ENCODE data around the gene SOX10. TPM values are rescaled to one million over a fixed set of nuclear protein-coding genes. Genes with fewer than 3 reads are reported as not detected.
A peak's percentile ranks its signal among the peaks of the same experiment; 100 is the strongest.
"Not testable (repeated sequence)": the region's sequence is repeated elsewhere in the genome, so short reads cannot be mapped to it uniquely, and the experiment has no call there.

The SOX10 gene
- polyA plus RNA-seq, 6 donors from 2014 or later = not detected

- Mint-ChIP-seq H3K4me1 (peaks cover 38 to 48% (median 47%) of the 10 kb centered on the region in 3 donors), H3K4me3 (peak overlapping the region in 1 of 8 donors; percentile 89), H3K36me3 (peaks cover 27 to 40% of the 10 kb centered on the region in 2 donors), H3K27me3 (peaks cover 4 to 12% (median 11%) of the 10 kb centered on the region in 3 donors)
- not testable (repeated sequence) for DNase-seq; ATAC-seq (ENCODE audit: low read depth in 2 of 2); H3K27ac Mint-ChIP-seq; H3K9me3 Mint-ChIP-seq
These were observed 28.4 kb downstream of the SOX10 start for GRCh38 chr22:37955825-37956397.

GRCh38 chr22:37954686-37955085, 29.7 kb downstream of the SOX10 start:
- Mint-ChIP-seq H3K4me3 (peak overlapping the region; percentile 89 to 100 (median 100)), H3K27me3 (peaks cover 4 to 12% (median 11%) of the 10 kb centered on the region in 3 donors), H3K36me3 (peaks cover 26 to 38% of the 10 kb centered on the region in 2 donors), H3K9me3 (no peaks in the 10 kb centered on the region), H3K4me1 (peaks cover 38 to 48% (median 47%) of the 10 kb centered on the region in 3 donors), H3K27ac (peak overlapping the region in 2 of 6 donors; percentile 21 to 97)
- ATAC-seq (ENCODE audit: low read depth in 2 of 2) = no peak
- no peak for DNase-seq

GRCh38 chr22:37953437-37954179, 30.7 kb downstream of the SOX10 start, which contains the start of the genes C22orf23 and POLR2F:
TSS of gene C22orf23 (minus strand) at chr22:37953601. CDS start at chr22:37953149, 452 bp downstream.
TSS of gene POLR2F (plus strand) at chr22:37953699. CDS start at chr22:37953788, 89 bp downstream.
- no peaks in the 10 kb centered on the region for H3K9me3 Mint-ChIP-seq
- peaks cover 16 to 27% of the 10 kb centered on the region in 2 donors for H3K36me3 Mint-ChIP-seq
- DNase-seq (peak; percentile 93), ATAC-seq (ENCODE audit: low read depth in 2 of 2) (peak; percentile 96 to 97)
- H3K4me1 Mint-ChIP-seq = peaks cover 31 to 45% (median 43%) of the 10 kb centered on the region in 3 donors
- H3K4me3 Mint-ChIP-seq = peak within 1 kb of the TSS; percentile 89 to 100 (median 100)
- H3K27ac Mint-ChIP-seq = peak within 1 kb of the TSS; percentile 93 to 100 (median 98)
- peaks cover 4 to 12% (median 11%) of the 10 kb centered on the region in 3 donors for H3K27me3 Mint-ChIP-seq

- no peaks in the 10 kb centered on the region for H3K9me3 Mint-ChIP-seq
- ATAC-seq (ENCODE audit: low read depth in 2 of 2) (peak; percentile 44 to 47), DNase-seq (no peak)
- peaks cover 13 to 22% of the 10 kb centered on the region in 2 donors for H3K36me3 Mint-ChIP-seq
- H3K27me3 Mint-ChIP-seq = peaks cover 4 to 12% (median 11%) of the 10 kb centered on the region in 3 donors
- peak overlapping the region; percentile 89 to 100 (median 100) for H3K4me3 Mint-ChIP-seq
- H3K27ac Mint-ChIP-seq = peak overlapping the region in 5 of 6 donors; percentile 93 to 100 (median 99)
- H3K4me1 Mint-ChIP-seq = peaks cover 27 to 43% (median 43%) of the 10 kb centered on the region in 3 donors
These were observed 31.3 kb downstream of the SOX10 start for GRCh38 chr22:37953062-37953436.

- ATAC-seq (ENCODE audit: low read depth in 2 of 2); H3K9me3 Mint-ChIP-seq; DNase-seq: not testable (repeated sequence)
- Mint-ChIP-seq H3K36me3 (peaks cover 10 to 17% of the 10 kb centered on the region in 2 donors), H3K27me3 (peaks cover 4 to 12% (median 11%) of the 10 kb centered on the region in 3 donors), H3K4me1 (peaks cover 23 to 42% (median 39%) of the 10 kb centered on the region in 3 donors), H3K4me3 (peak overlapping the region; percentile 89 to 100 (median 100)), H3K27ac (peak overlapping the region in 4 of 6 donors; percentile 16 to 99 (median 66))
These were observed 31.7 kb downstream of the SOX10 start for GRCh38 chr22:37952629-37953028.

DNA sequence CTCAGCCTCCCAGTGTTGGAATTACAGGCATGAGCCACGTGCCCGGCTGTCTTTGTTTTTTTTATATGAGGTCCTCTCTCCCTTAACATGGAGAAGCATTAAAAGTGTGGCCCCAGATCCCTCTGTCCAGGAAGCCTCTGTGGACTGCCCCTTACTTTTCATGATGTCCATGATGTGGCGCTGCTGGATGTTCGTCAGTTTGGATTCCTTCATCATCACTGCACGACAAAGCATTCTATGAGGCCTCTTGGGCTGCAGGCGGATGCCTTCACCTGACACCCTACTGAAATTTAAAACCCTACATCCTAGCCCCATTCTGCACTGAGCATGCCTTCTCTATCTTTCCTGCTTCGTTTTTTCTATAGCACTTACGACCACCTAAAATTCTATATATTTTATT, 33.0 kb downstream of the SOX10 start:
- ATAC-seq (ENCODE audit: low read depth in 2 of 2) = no peak
- H3K4me3 Mint-ChIP-seq = peak overlapping the region in 1 of 8 donors; percentile 46
- H3K27me3 Mint-ChIP-seq = peaks cover 4 to 12% (median 11%) of the 10 kb centered on the region in 3 donors
- H3K9me3 Mint-ChIP-seq = no peaks in the 10 kb centered on the region
- H3K4me1 Mint-ChIP-seq = peaks cover 21 to 32% (median 28%) of the 10 kb centered on the region in 3 donors
- H3K36me3 Mint-ChIP-seq = peaks cover 0 to 7% of the 10 kb centered on the region in 2 donors
- no peak for DNase-seq
- H3K27ac Mint-ChIP-seq = no peak overlapping the region

- not testable (repeated sequence) for H3K36me3 Mint-ChIP-seq; H3K27ac Mint-ChIP-seq; H3K9me3 Mint-ChIP-seq; DNase-seq; H3K27me3 Mint-ChIP-seq; ATAC-seq (ENCODE audit: low read depth in 2 of 2); H3K4me1 Mint-ChIP-seq
- peak overlapping the region in 1 of 8 donors; percentile 61 for H3K4me3 Mint-ChIP-seq
These were observed 37.1 kb downstream of the SOX10 start for GRCh38 chr22:37947142-37947795.

DNA sequence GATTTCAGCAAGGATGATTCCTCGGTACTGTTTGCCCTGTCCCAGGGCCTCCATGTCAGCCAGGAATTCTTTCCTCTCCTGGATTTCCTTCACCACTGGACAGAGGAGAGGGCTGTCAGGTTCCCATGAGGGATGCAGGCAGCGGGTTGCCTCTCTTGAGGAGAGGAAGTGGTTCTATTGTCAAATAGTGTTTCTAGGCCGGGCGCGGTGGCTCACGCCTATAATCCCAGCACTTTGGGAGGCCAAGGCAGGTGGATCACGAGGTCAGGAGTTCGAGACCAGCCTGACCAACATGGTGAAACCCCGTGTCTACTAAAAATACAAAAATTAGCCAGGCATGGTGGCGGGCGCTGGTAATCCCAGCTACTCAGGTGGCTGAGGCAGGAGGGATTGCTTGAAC, 39.9 kb downstream of the SOX10 start:
- peaks cover 0 to 15% of the 10 kb centered on the region in 2 donors for H3K36me3 Mint-ChIP-seq
- not testable (repeated sequence) for H3K27ac Mint-ChIP-seq; H3K4me3 Mint-ChIP-seq; H3K27me3 Mint-ChIP-seq; DNase-seq; ATAC-seq (ENCODE audit: low read depth in 2 of 2); H3K4me1 Mint-ChIP-seq; H3K9me3 Mint-ChIP-seq

- Mint-ChIP-seq H3K9me3 (no peaks in the 10 kb centered on the region), H3K36me3 (peaks cover 0 to 15% of the 10 kb centered on the region in 2 donors), H3K4me3 (no peak overlapping the region), H3K4me1 (peaks cover 0 to 6% (median 0%) of the 10 kb centered on the region in 3 donors), H3K27me3 (no peaks in the 10 kb centered on the region), H3K27ac (no peak overlapping the region)
- no peak for DNase-seq
- ATAC-seq (ENCODE audit: low read depth in 2 of 2) = no peak
These were observed 40.5 kb downstream of the SOX10 start for GRCh38 chr22:37943825-37944198.

- ATAC-seq (ENCODE audit: low read depth in 2 of 2) = no peak
- Mint-ChIP-seq H3K9me3 (no peaks in the 10 kb centered on the region), H3K27me3 (no peaks in the 10 kb centered on the region), H3K36me3 (peaks cover 0 to 15% of the 10 kb centered on the region in 2 donors), H3K27ac (no peak overlapping the region), H3K4me3 (peak overlapping the region in 1 of 8 donors; percentile 29), H3K4me1 (peaks cover 0 to 6% (median 0%) of the 10 kb centered on the region in 3 donors)
- no peak for DNase-seq
These were observed 41.1 kb downstream of the SOX10 start for GRCh38 chr22:37943136-37943824.

- no peaks in the 10 kb centered on the region for H3K27me3 Mint-ChIP-seq
- ATAC-seq (ENCODE audit: low read depth in 2 of 2) (no peak), DNase-seq (no peak)
- H3K27ac Mint-ChIP-seq = peak overlapping the region in 1 of 6 donors; percentile 71
- H3K9me3 Mint-ChIP-seq = no peaks in the 10 kb centered on the region
- H3K36me3 Mint-ChIP-seq = peaks cover 0 to 24% of the 10 kb centered on the region in 2 donors
- H3K4me3 Mint-ChIP-seq = no peak overlapping the region
- H3K4me1 Mint-ChIP-seq = peaks cover 0 to 6% (median 0%) of the 10 kb centered on the region in 3 donors
These were observed 42.2 kb downstream of the SOX10 start for GRCh38 chr22:37942133-37942532.

DNA sequence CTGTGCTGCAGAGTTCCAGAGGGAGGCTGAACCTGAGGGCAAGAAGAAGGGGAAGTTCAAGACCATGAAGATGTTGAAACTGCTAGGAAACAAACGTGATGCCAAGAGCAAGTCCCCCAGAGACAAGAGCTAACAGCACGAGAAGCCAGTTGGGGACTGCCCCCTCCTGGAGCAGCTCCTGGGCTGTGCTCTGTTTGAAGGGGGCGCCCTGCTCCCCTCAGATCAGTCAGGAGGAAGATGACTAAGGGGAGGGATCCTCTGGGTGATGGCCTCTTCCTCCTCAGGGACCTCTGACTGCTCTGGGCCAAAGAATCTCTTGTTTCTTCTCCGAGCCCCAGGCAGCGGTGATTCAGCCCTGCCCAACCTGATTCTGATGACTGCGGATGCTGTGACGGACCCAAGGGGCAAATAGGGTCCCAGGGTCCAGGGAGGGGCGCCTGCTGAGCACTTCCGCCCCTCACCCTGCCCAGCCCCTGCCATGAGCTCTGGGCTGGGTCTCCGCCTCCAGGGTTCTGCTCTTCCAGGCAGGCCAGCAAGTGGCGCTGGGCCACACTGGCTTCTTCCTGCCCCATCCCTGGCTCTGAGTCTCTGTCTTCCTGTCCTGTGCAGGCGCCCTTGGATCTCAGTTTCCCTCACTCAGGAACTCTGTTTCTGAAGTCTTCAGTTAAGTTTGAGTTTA, 43.5 kb downstream of the SOX10 start:
- no peak for ATAC-seq (ENCODE audit: low read depth in 2 of 2)
- peak overlapping the region in 1 of 6 donors; percentile 34 for H3K27ac Mint-ChIP-seq

More for the DNA sequence above, 43.5 kb downstream of the SOX10 start:
- H3K4me1 Mint-ChIP-seq = peaks cover 0 to 6% (median 0%) of the 10 kb centered on the region in 3 donors
- H3K9me3 Mint-ChIP-seq = no peaks in the 10 kb centered on the region
- DNase-seq = no peak
- H3K27me3 Mint-ChIP-seq = no peaks in the 10 kb centered on the region
- no peak overlapping the region for H3K4me3 Mint-ChIP-seq
- peaks cover 0 to 24% of the 10 kb centered on the region in 2 donors for H3K36me3 Mint-ChIP-seq
